Hematopoietic multipotent progenitor cell treated with erythropoietin and hydrocortisone succinate and interleukin-3 and kit ligand, for 6 days (in vitro differentiated cells): Measurements from ENCODE around the gene PRSS27.
"Not testable (repeated sequence)": the region's sequence is repeated elsewhere in the genome, so short reads cannot be mapped to it uniquely, and the experiment has no call there.

Source experiments
- DNase-seq: peaks from one replicate; pipeline ENCODE4 v3.0.0-alpha.2; 2015

PRSS27 gene

DNA sequence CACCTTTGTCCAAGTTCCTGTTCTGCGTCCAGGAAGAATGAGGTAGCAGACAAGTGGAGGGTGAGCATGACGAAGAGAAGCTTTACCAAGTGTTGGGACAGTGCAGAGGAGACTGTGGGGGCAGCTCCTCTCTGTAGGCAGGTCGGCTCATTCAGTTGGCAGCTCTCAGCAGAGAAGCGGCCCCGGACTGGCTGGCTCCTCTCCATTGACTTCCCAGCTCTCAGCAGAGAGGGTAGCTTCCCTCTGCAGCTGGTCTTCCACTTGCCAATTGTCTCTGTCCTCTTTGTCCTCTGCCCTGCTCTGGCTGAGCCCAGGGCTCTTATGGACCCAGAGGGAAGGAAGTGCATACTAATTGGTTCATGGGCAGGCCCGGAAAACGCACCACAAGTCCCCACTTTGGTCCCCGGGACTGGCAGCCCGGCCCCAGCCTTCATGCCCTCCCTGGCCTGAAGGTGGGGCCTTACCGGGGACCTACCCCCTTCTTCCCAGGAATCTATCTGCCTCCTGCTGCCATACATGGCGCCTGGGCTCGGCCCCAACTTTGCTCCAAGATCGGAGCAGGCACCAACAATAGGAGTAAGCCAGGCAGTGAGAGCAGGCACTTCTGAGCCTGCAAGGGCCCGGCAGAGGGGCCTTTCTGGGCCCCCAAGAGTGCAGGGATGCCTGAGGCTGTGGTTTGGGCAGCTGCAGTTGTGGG, 27.6 kb downstream of the PRSS27 start:
- no peak for DNase-seq

DNA sequence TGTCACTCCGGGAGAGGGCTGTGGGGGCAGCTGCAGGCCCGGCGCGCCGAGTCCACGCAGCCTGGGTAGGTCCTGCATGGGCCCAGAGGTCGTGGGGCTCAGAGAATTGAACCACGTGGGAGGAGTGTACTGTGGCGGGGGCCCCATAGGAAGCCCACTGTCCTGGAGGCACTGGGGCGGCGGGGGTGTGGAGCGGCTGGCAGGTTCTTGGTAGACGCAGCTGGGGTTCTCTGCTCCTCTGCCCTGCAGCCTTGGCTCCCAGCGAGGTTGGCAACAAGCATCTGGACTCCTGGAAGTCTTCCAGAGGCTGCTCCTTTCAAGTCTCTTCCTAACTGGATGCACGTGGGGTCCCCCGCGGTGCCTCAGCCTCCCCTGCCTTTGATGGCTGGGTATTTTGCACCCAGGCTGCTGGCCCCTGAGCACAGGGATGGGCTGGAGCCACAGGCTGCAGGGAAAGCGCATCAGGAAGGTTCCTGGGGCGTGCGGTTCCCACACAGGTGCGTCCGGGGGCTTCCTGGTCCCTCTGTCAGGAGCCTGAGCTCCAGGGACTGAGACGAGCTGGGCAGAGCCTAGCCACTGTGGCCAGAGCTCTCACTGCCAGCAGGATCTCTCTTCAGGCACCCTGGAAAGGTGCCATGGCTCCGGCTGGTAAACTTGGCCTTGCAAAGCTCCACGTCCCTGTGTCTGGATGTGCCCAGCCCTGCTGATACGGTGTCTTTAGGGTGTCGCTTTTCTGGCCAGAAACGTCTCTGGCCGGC, 28.4 kb downstream of the PRSS27 start:
- no peak for DNase-seq

DNA sequence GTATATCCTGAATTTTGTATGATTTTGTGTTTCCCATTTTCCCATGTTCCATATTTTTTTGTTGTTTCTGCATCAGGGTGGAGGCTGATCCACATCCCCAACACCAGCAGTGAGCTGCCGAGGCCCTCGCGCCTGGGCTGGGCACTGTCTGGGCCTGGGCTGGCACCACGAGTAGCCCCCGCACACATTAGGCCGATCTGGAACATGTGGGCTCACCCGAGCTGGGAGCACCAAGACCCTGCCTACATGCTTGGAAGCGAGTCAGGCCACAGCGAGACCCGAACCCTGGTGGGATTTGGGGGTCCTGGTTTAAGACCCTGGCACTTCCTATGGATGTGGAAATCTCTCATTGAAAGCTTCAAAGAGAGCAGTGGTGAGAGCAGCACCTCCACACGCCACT, 29.2 kb downstream of the PRSS27 start:
- no peak for DNase-seq

DNA sequence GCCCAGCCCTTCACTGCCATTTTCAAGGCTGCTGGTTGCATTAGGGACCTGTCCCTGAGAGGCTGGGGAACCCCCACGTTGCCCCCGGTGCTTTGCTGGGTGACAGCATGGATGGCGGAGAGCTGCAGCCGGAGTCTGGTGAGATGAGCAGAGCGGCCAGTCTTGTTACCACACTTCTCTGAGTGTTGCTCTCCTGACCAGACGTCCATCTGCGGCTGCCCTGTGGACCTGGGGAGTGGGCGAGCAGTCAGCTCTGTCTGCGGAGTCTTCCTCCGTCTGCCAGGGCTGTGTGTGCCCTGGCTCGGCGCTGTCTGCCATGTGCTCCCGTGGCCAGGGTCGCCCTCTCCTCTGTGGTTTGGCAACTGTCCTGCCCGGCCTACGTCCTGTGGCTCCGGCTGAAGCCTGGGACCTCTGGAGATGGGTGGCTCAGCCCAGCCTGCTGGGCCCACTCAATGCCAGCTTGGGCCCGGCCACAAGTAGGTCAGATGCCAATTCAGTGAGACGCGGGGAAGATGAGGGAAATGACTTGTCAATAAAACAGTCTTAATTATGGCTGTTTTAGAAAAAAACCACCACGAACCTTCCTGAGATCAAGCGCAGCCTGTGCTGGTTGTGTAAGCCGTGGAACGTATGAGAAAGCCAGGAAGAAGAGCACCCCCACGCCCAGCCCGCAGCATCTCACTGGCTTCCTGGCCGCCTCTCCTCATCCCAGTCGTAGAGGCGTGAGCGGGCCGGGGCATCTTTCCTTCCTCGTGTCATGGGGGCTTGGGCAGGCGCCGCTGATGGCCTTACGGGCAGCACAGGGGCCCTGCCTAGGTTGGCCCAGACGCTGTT, 29.8 kb downstream of the PRSS27 start:
- peak; percentile 21 for DNase-seq

DNA sequence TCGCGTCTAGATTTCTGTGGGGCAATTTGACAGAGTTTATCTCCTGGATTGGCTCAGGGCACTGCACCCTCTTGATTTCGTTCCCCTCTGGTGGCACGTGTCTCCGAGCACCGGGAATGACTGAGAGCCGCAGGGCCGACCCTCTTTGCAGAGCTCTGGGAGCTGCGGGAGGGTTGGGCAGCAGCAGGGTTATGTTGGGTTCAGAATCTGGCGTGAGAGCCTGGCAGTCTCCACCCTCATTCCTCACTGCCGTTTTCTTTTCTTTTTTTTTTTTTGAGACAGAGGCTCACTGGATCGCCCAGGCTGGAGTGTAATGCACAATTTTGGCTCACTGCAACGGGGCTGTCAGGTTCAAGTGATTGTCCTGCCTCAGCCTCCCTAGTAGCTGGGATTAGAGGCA, 30.6 kb downstream of the PRSS27 start:
- not testable (repeated sequence) for DNase-seq

DNA sequence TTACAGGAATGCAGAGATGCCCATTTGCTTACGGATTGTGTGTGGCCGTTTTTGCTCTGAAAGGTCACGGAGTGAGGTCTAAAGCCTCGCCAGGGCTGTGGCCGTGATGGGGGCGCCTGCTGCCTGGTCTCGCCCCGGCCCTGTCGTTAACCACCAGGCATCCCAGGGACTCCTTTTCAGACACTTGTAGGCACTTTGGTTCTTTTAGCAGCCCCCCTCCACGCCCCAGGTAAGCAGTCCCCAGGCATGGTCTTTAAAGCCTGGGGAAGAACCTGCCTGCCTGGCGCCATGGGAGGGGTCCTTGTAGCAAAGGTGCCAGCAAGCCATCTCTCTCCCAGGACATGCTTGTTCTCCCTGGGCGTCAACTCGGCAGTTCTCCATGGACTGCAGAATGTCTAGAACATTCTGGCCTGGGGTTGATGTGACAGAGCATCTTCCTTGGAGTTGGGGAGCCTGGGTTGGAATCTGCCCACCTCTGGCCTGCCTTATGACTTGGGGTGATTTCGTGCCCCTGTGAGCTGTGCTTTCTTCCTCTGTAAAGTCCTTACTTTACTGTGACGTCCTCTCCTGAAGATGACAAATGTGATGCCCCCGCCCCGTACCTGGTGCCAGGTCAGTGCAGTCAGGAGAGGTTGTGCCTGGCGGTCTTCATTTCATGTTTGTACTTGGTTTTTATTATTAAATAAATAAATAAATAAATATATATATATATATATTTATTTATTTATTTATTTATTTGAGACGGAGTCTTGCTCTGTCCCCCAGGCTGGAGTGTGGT, 32.3 kb downstream of the PRSS27 start:
- DNase-seq: no peak

DNA sequence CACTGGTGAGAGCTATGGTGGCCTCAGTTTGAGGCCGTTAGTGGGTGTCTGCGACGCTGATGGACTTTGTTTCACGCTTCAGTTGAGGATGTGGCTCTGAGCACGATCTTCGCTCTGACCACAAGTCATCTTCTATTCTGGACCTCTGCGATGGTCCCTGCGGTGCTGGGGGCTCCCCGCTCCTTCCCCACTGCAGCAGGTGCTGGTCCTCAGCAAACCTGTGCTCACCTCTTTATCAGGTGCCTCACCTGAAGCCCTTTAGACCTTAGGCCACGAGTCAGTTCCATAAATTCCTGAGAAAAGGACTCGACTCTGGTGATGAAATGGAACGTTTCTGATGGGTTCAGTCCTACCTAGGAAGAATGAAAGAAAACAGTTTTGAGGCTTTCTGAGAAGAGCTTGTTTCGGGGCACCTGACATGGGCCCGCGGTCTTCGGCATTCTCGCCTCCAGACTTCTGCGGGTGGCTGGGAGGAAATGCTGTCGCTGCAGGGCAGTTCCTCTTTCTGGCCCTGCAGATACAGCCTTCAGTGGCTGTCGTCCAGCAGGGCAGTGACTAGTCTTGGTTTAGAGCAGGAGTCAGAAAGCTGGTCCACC, 33.0 kb downstream of the PRSS27 start:
- peak; percentile 87 for DNase-seq

DNA sequence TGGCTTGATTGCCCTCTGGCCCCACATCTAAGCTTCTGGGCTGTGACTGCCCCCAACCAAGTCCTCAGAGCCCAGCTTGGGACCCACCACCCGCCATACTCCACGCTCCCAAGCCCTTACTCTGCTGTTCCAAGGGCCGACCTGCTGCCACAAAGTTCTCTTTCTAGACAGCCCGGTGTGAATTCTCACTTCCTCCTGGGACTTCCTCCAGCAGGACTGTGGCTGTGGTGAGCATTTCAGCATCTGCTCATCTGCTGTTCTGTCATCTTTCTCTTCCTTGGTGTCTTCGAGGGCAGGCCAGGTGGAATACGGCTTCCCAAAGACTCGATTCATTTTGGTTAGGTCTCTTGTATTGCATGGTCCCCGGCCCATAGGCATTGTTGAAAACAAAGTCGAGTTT, 33.9 kb downstream of the PRSS27 start:
- DNase-seq: not testable (repeated sequence)

DNA sequence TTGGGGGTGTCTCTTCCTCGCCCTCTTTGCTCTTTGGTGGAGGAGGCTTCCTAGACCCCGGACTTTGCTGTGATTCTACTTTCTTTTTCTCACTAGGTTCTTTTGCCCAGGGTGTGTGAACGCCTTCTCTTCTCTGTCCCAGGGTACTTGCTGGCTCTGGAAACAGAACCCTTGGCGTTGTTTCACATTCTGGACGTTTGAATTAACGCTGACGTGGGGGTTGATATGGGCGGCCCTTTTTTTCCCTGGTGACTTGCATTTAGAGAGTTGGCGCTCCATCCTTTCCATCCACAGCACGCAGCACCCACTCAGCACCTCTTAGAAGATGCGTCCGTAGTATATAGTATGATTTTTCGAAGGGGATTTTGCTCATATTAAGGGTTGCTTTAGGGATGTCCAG, 37.0 kb downstream of the PRSS27 start:
- peak; percentile 19 for DNase-seq

DNA sequence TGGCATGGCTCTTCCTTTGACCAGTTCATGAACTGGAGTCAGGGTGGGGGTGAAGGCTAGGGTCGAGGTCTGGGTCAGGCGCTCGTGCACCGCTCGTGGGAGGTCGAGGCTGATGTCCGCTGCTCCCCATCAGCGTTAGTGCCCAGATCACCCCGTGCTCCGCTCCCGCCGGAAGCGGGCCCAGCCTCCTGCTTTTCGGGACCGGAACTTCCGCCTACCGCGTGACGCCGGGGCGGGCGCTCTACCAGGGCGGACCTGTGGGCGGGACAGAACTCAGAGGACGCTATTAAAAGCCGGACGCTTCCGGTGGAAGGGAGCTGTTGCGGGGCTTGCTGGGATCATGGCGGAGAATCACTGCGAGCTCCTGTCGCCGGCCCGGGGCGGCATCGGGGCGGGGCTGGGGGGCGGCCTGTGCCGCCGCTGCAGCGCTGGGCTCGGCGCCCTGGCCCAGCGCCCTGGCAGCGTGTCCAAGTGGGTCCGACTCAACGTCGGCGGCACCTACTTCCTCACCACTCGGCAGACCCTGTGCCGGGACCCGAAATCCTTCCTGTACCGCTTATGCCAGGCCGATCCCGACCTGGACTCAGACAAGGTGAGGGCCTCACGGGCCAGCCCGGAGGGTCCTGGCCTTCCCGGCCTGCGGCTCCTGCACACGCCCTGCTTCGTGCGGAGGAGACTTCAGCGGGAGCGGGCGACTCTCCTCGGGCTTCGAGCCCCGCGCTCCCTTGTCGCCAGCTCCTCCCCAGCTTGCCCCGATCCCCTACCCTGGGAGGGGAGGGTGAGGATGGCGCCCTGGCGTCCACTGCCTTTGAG, 37.6 kb downstream of the PRSS27 start, which contains the start of gene KCTD5:
Gene KCTD5, plus strand, starts transcription at position 315 of the 813 bp plus-strand sequence. Its CDS starts 26 bp downstream, at position 341.
- DNase-seq: peak; percentile 99

DNA sequence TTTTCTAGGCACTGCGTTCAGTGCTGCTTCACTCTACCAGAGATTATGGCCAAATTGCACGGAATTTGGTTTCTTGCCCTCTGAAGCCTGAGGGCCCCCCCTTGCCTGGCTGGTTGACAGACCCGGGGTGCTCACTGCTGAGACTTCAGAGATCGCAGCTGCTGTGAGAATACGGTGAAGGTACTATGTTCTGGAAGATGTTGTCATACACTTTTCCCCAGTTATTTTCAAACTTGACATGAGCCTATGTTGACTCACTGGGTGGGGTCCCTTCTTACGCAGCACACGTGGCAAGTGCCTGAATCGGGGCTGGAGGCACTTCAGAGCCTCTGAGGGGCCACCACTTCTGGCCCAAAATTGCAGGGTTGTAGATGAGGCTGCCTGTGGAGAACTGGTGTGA, 39.7 kb downstream of the PRSS27 start:
- peak; percentile 19 for DNase-seq

DNA sequence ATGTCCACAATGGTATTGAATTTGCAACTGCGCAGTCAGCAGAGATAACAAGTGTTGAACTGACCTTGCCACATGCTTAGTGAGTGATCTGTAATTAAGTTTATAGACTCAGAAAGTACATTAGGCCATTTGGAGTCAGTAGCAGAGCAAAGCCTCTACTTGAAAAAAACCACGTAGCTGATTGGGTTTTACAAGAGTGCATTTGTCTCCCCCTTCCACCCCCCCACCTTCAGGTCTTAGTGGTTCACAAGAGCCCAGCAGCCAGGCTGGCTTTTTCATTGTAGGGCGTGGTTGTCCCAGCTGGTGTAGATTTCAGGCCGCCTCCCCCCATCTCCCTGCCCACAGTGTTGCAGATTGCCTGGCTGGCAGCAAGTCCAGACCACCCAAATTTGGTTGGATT, 40.1 kb downstream of the PRSS27 start:
- peak; percentile 56 for DNase-seq

DNA sequence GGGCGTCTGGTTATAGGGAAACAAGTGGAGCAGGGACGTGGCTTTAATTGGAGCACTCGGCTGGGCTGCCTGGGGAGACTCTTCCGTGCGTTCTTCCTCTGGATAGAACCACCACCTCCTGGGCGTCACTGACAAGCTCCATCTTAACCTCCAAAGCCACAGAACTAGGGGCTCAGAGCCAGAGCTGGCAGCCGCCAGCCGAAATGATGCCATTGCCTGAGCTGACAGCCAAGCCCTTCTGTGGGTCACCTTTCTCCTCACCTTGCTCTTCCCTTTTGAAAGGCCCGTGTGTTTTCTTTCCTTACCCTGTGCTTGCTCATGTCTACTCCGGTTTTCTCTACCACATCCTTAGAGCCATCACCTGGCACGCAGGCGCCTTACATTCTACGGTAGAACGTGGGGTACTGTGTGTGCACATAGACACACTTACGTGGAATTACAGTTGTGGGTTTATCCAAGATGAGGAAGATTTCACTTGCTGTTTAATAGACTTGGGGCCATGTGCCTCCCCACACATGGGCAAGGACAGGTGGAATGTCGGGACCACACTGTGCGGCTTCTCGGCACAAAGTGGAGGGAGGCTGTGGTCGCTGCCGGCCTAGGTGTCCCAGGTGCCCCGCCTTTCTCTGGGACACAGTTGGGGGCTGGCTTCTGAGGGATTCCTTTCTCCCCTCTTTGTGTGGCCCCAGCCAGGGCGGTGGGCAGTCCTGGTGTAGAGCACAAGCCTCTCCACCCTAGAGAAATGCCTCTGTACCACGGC, 41.6 kb downstream of the PRSS27 start:
- not testable (repeated sequence) for DNase-seq

DNA sequence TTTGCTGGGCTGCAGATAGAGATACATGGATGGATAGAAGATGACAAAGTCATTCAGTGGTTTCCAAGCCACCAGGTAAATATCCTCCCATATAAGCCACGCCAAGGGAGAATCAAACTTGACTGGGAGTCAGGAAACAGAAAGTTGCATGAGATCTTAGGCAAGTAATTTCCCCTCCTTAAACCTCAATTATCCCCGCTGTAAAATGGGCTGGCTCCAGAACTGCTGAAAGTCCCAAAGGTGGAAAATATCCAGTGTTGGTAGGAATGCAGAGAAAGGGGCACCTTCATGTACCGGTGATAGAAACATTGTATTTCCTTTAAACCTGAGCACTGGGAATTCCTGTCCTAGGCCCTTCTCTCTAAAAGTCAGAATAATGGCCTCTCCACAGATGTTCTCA, 43.1 kb downstream of the PRSS27 start:
- not testable (repeated sequence) for DNase-seq

DNA sequence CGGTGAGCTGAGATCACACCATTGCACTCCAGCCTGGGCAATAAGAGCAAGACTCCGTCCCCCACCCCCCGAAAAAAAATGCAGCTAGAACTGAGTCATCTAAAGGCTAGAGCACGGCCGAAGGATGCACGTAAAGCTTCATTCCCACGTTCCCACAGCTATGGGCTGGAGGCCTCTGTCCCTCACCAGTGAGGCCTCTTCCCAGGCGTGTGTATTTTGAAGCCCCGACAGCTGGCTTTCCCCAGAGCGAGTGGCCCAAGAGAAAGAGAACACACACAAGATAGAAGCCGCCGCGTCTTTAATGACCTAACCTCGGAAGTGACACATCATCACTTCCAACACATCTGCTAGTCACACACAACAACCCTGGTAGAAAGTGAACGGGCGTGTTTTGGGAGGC, 44.3 kb downstream of the PRSS27 start:
- DNase-seq: no peak

DNA sequence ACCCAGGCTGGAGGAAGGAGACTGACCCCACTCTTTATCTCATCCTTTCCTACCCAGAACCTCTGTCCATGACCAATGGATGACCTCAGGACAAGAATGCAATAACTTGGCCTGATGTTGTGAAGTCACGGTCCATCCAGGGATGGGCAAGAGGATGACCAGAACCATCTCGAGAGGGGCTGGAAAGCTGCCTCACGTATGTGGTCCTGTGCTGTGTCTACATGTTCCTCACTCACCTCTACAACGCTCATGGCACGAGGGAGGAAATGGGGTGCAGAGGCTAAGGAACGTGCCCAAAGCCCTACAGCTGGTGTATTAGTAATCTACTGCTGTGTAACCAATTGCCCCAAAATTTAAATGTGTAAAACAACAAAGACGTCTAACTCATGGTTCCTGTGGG, 45.0 kb downstream of the PRSS27 start:
- no peak for DNase-seq

DNA sequence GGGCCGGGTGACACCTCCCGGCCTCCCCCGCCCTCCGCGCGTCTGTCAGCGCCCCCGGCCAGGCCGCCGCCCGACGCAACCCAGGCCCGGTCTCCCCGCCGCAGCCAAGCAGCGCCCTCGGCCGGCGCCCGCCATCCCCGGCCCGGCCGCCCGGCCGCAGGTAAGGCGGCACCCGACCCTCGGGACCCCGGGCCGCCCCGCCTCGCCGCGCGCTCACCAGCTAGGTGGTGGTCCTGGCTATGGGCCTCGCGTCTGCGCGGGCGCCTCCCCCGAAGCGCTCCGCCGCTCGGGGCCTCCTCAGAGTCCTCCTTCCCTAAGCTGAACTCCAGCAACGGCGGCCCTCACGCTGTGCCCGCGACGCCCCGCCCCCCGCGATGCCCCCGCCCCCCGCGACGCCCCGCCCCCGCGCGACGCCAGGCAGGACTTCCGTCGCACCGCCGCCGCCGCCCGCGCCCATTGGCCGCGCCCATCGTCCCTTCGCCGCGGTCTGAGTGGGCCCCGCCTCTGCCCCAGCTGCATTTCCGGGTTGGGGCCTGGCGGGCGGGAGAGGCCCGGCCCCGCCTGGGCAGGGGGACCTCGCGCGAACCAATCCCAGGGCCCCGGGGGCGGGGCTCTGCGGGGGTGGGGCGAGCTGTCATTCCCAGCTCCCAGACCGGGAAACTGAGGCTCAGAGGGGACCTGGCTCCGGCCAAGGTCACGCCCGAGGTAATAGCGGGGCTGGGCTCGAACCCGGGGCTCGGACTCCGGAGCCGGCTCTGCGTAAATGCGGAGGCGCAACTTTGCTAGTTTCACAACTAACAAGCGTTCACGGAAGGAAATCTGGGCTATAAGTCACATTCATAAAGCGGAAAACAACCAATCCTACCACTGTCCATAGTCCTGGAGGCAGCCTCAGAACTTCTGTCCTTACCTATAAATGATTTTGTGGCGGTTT, 46.7 kb downstream of the PRSS27 start:
- DNase-seq: peak; percentile 96

DNA sequence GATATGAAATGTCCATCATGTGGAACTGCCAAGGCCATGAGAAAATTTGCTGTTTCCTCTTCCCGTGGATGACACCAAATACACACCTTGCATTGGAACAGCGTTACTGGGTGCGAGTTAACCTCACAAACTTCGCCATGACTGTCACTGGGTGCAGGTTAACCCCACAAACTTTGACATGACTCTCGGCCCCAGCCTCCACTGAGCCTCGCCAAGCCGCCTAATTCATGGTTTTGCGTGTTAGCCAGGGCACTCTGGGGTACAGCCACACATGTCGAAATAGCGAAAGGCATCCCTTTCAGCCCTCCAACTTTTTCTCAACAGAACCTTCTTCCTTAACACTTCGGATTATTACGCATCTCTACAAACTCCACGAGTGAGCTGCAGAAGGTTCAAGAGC, 48.3 kb downstream of the PRSS27 start:
- no peak for DNase-seq

DNA sequence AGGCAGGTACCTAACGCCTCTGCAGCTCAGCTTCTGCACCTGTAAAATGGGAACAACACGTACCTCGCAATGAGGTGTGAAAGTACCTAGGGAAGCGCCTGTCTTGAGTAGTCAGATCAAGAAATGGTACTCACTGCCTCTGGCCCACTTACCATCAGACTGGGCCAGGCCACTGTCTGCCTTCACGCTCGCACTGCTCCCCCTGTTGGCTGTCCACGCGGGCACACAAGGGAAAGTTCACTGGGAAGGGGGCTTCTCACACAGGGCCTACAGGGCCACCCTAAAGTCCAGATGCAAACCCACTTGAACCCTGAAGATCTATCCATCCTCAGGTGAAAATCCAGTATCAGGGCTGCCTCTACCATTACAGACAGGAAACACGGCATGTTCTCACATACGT, 48.8 kb downstream of the PRSS27 start:
- peak; percentile 32 for DNase-seq
